Heart left ventricle (tissue), 13 donors: ENCODE results near the gene OPN4.

Experiments used
- CTCF ChIP-seq, 12 donors: fragments of 200-600 bp; sonication (generic) in 4 of 12; IDR thresholded peaks; one replicate each; pipeline versions ENCODE4 v1.5.0 to v1.8.0; 2018 to 2022; ENCODE audit warnings: antibody characterized with exemption in 12 of 12, mild to moderate bottlenecking in 5 of 12
- POLR2A ChIP-seq, 2 donors: fragments of 450-650 bp; IDR thresholded peaks; one replicate each; pipeline ENCODE4 v1.6.1; 2017; ENCODE audit warnings: antibody characterized with exemption in 2 of 2, mild to moderate bottlenecking in 2 of 2, moderate library complexity in 2 of 2
- donor health status: ischemic (EF 13 %, LVEDD 7.1; RV severe dilation, severe dysfunction).
- donor health status: DM: no; HTN: yes; CAD: no.
- donor health status: DM: no; HTN: no; CAD: no.
- donor health status: ischemic (EF 25% LVEDD 6.9; RV normal size, moderate dysfunction).
- donor health status: ischemic (EF 25% LVEDD 5.7; RV mildly dilated, moderate dysfunction).
- donor health status: ischemic (EF 35%, LVEDD 5.7; RV mildly dilated, moderate dysfunction).
- donor health status: nonischemic (EF 11% LVEDD 7.7; RV severe dilation, severe dysfunction).
- donor health status: DM: yes; HTN: yes; CAD: no.
- donor health status: PGD.
- donor health status: ischemic (EF 29% LVEDD 5.4; RV normal size, mild dysfunction).
- donor health status: nonischemic (EF 23%, LVEDD 6.1; RV moderate dilation, normal function).

- TF ChIP-seq CTCF (IDR thresholded peaks at IDR 0.05) (no peak), POLR2A (IDR thresholded peaks at IDR 0.05) (no peak)
Measured at GRCh38 chr10:86613905-86614304, 40.4 kb upstream of the OPN4 start.
